GM21526 (cell line): ENCODE data around the gene LSM4.
A peak's percentile ranks its signal among the peaks of the same experiment; 100 is the strongest.
"Not testable (repeated sequence)": the region's sequence is repeated elsewhere in the genome, so short reads cannot be mapped to it uniquely, and the experiment has no call there.

Source experiments
- ATAC-seq: cut with Tn5 transposase; IDR thresholded peaks from one replicate; pipeline ENCODE4 v1.9.1; 2021; ENCODE audit warnings: moderate library complexity; ENCODE audit not compliant: unreplicated experiment, low FRiP score

LSM4 gene

GRCh38 chr19:18322759-18323460, at the start of gene LSM4:
LSM4 (minus strand) TSS chr19:18323076; CDS start chr19:18323020, 56 bp downstream.
- ATAC-seq = peak; percentile 79

GRCh38 chr19:18368504-18369222, 45.8 kb upstream of the LSM4 start:
- ATAC-seq = no peak

DNA sequence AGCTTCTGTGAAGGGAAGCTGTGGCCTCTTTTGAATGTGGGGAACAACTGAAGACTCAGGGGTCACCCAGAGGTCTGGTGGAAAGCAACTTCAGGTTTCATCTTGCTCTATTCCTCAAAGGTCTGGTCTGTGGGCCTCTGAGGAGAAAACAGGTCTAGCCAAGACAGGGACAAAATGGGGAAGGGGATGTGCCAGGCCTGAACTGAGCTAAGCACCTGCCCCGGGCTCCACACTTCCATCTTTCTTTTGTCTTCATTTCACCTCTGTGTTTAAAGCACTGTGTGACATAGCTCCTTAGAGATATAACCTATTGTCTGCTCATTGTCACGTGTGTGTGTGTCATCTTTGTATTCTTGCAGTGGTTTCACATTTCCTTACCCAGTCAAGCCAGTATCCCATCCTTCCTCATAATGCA, 43.2 kb upstream of the LSM4 start:
- ATAC-seq = no peak

- ATAC-seq = no peak
These were observed 42.1 kb upstream of the LSM4 start for GRCh38 chr19:18364826-18365528.

GRCh38 chr19:18364277-18364825, 41.5 kb upstream of the LSM4 start:
- not testable (repeated sequence) for ATAC-seq

- ATAC-seq = no peak
These were observed 40.9 kb upstream of the LSM4 start for GRCh38 chr19:18363787-18364186.

- no peak for ATAC-seq
These were observed 40.2 kb upstream of the LSM4 start for GRCh38 chr19:18362934-18363542.

GRCh38 chr19:18361646-18362045, 38.8 kb upstream of the LSM4 start:
- ATAC-seq = no peak

GRCh38 chr19:18357041-18357440, 34.2 kb upstream of the LSM4 start:
- no peak for ATAC-seq

GRCh38 chr19:18354743-18355142, 31.9 kb upstream of the LSM4 start:
- not testable (repeated sequence) for ATAC-seq

DNA sequence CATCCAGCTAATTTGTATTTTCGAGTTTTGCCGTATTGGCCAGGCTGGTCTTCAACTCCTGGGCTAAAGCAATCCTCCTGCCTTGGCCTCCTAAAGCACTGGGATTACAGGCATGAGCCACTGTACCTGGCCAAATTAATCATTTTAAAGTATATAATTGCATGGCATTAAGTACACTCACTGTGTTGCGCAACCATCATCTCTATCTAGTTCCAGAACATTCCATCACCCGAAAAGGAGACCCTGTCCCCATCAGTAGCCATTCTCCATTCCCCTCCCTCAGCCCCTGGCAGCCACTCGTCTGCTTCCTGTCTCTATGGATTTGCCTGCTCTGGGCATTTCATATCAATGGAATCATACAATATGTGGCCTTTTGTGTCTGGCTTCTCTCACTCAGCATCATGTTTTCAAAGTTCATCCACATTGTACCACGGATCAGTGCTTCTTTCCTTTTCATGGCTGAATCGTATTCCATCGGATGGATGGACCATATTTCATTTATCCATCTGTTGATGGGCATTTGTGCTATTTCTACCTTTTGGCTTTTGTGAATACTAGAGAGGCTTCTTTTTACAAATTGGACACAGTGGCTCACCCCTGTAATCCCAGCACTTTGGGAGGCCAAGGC, 30.6 kb upstream of the LSM4 start:
- no peak for ATAC-seq

- ATAC-seq = no peak
These were observed 28.7 kb upstream of the LSM4 start for GRCh38 chr19:18351544-18351943.

DNA sequence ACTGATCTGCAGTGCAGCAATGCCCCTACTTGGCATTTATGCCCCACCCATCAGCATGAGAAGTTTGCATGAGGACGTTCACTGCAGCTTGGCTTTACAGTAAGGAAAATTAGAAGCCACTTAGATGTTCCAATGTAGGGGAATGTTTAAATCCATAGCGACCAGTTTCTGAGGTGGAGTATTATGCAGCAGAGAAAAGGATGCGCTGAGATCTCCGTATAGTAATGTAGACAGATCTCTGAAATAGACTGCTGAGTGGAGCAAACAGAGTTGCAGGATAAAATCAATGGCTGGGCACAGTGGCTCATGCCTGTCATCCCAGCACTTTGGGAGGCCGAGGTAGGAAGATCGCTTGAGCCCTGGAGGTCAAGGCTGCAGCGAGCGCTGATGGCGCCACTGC, 27.6 kb upstream of the LSM4 start:
- no peak for ATAC-seq

DNA sequence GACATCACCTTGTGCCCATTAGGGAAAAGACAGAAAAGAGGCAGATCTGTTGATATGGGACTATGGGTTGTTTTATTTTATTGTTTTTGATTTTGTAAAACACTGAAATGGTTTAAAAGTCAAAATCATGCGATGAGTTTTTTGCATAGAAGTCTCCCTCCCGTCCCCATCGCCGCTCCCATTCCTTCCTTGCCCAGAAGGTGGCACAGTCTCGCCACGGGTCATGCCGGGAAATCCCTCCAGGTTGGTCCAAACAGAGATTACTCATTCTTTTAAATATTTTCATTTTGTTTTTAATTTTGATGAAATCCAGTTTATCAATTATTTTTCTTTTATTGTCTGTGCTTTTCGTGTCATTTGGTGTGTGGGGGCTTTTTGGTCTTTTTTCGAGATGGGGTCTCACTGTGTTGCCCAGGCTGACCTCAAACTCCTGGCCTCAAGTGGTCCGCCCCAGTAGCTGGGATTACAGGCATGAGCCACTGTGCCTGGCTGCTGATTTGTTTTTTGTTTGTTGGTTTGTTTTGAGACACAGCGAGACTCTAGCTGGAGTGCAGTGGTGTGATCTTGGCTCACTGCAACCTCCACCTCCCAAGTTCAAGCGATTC, 26.8 kb upstream of the LSM4 start:
- ATAC-seq = no peak

GRCh38 chr19:18348818-18349339, 26.0 kb upstream of the LSM4 start:
- not testable (repeated sequence) for ATAC-seq

DNA sequence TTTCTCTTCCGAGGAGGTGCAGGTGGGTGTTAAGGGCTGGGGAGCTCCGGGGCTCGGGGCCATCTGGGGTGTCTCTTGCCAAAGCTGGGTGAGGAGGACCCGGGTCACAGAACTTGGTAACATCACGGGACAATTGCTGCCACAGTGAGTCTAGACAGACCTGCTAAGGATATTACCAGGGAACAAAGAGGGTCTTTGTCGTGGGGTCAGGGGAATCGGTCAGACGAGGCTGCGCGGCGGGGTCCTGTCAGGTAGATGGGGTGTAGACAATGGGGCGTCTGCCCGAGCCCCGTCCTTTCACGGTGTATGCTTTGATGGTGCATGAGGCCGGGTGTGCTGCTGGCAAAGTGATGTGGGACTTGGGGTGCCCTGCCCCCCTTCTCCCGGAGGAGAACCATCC, 25.3 kb upstream of the LSM4 start:
- no peak for ATAC-seq

GRCh38 chr19:18346091-18346490, 23.2 kb upstream of the LSM4 start:
- ATAC-seq = no peak

DNA sequence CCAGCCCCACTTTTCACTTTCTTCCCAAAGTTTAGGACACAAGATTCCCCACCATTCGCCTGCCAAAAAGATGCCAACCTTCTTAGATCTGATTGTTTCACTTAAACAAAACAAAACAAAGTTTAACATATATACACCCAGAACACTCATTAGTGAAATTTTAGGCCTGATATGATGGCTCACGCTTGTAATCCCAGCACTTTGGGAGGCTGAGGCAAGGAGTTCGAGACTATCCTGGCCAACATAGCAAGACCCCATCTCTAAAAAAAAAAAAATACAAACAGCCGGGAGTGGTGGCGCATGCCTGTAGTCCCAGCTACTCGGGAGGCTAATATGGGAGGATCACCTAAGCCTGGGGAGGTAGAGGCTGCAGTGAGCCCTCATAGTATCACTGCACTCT, 22.4 kb upstream of the LSM4 start:
- no peak for ATAC-seq

- no peak for ATAC-seq
These were observed 21.7 kb upstream of the LSM4 start for GRCh38 chr19:18344582-18344950.
